Caco-2 (cell line): ENCODE results near the gene ATF6. TPM values are rescaled to one million over a fixed set of nuclear protein-coding genes. Genes with fewer than 3 reads are reported as not detected.

Source experiments
- BruUV-seq: library from RNA; stranded (reverse); fragments of 400-500 nt; replicated peaks from 2 replicates; lab custom pipeline; 2021; lab: Mats Ljungman, UMichigan
- CTCF ChIA-PET: fragments of 300-600 bp; sonication (Branson Sonifier 250); formaldehyde crosslinking; loops from one replicate; lab custom pipeline; 2022; ENCODE audit warnings: antibody characterized with exemption; lab: Charles Lee
- POLR2A ChIA-PET: fragments of 300-600 bp; sonication (Branson Sonifier 250); formaldehyde crosslinking; loops from one replicate; lab custom pipeline; 2022; ENCODE audit warnings: antibody characterized with exemption; lab: Charles Lee
- DNase-seq, 2 experiments: peaks; one replicate each; pipeline versions ENCODE4 v3.0.0 to v3.0.0-alpha.2; 2020 to 2022
- H3K27me3 ChIP-seq: replicated peaks from 2 replicates; pipeline ENCODE4 v1.6.0; 2011; ENCODE audit warnings: low read length; ENCODE audit not compliant: control insufficient read depth, insufficient read depth
- H3K36me3 ChIP-seq: 2 replicates; pipeline ENCODE4 v1.5.1; 2011; ENCODE audit warnings: low read length; ENCODE audit not compliant: control insufficient read depth, insufficient read depth
- H3K4me1 ChIP-seq: fragments of 250-450 bp; sonication (Bioruptor Pico); 2 replicates; pipeline ENCODE4 v1.5.1; 2020; ENCODE audit warnings: mild to moderate bottlenecking
- H3K4me3 ChIP-seq: 2 replicates; pipeline ENCODE4 v1.5.1; 2011; ENCODE audit warnings: low read depth, mild to moderate bottlenecking, control low read depth, low read length
- H3K9me3 ChIP-seq: fragments of 250-450 bp; sonication (Bioruptor Pico); 2 replicates; pipeline ENCODE4 v1.5.1; 2020; ENCODE audit warnings: mild to moderate bottlenecking, moderate library complexity
- H3K27ac Mint-ChIP-seq: one replicate; pipeline ENCODE4 v1.8.0; 2022; ENCODE audit warnings: mixed read lengths; ENCODE audit not compliant: unreplicated experiment
- H3K27me3 Mint-ChIP-seq: one replicate; pipeline ENCODE4 v1.8.0; 2022; ENCODE audit warnings: mixed read lengths; ENCODE audit not compliant: insufficient read depth, unreplicated experiment
- H3K36me3 Mint-ChIP-seq: one replicate; pipeline ENCODE4 v1.8.0; 2022; ENCODE audit warnings: mild to moderate bottlenecking, mixed read lengths; ENCODE audit not compliant: insufficient read depth, unreplicated experiment
- H3K4me1 Mint-ChIP-seq: one replicate; pipeline ENCODE4 v1.8.0; 2022; ENCODE audit warnings: low read depth, mixed read lengths; ENCODE audit not compliant: unreplicated experiment
- H3K4me3 Mint-ChIP-seq: one replicate; pipeline ENCODE4 v1.8.0; 2022; ENCODE audit warnings: mild to moderate bottlenecking, moderate library complexity, mixed read lengths; ENCODE audit not compliant: unreplicated experiment
- H3K9me3 Mint-ChIP-seq: one replicate; pipeline ENCODE4 v1.8.0; 2022; ENCODE audit warnings: mixed read lengths; ENCODE audit not compliant: unreplicated experiment
- CTCF ChIP-seq, 2 experiments: fragments of 200-600 bp in 1 of 2; IDR thresholded peaks; 1 replicate in 1 of 2; 2 replicates in 1 of 2; pipeline versions ENCODE4 v1.5.1 to v1.8.0; 2011 to 2022; ENCODE audit warnings: antibody characterized with exemption in 1 of 2, control low read depth in 1 of 2, inconsistent platforms in 1 of 2, low read depth in 1 of 2, low read length in 1 of 2, mild to moderate bottlenecking in 1 of 2, moderate library complexity in 1 of 2; ENCODE audit not compliant: insufficient read depth in 1 of 2, severe bottlenecking in 1 of 2, unreplicated experiment in 1 of 2
- intact Hi-C: fragments of 100-400 bp; cut with micrococcal nuclease; formaldehyde crosslinking; loops from one replicate; pipeline ENCODE4 v1.10.0; 2022; ENCODE audit not compliant: unreplicated experiment
- total RNA-seq: library from RNA; stranded (reverse); gene quantifications from 2 replicates; pipeline ENCODE4 v1.2.3, GENCODE V29; 2022

The ATF6 gene
- total RNA-seq, 1 experiment from 2014 or later = 16.4 TPM

- no peak overlapping the region for H3K4me3 ChIP-seq
- BruUV-seq = no TSS peak
- no peaks in the 10 kb centered on the region for H3K36me3 ChIP-seq
- ChIA-PET POLR2A (no interaction called here), CTCF (no interaction called here)
- Mint-ChIP-seq H3K27me3 (peaks cover 4% of the 10 kb centered on the region), H3K27ac (no peak overlapping the region), H3K9me3 (no peaks in the 10 kb centered on the region), H3K36me3 (no peaks in the 10 kb centered on the region), H3K4me3 (no peak overlapping the region), H3K4me1 (no peaks in the 10 kb centered on the region)
- no peaks in the 10 kb centered on the region for H3K9me3 ChIP-seq
- no peaks in the 10 kb centered on the region; the same call in none of the 2 replicates for H3K27me3 ChIP-seq
- TF ChIP-seq CTCF (IDR thresholded peaks at IDR 0.05; ENCODE audit: insufficient read depth in 1 of 2, low read depth in 1 of 2, low read length in 1 of 2, severe bottlenecking in 1 of 2, unreplicated experiment in 1 of 2) = no peak
- intact Hi-C loops = no loop called here
- DNase-seq = no peak
- no peaks in the 10 kb centered on the region for H3K4me1 ChIP-seq
Measured at GRCh38 chr1:162004441-162004950, 238.4 kb downstream of the ATF6 start.

- H3K36me3 ChIP-seq = no peaks in the 10 kb centered on the region
- no peak for TF ChIP-seq CTCF (IDR thresholded peaks at IDR 0.05; ENCODE audit: insufficient read depth in 1 of 2, low read depth in 1 of 2, low read length in 1 of 2, severe bottlenecking in 1 of 2, unreplicated experiment in 1 of 2)
- Mint-ChIP-seq H3K9me3 (no peaks in the 10 kb centered on the region), H3K36me3 (no peaks in the 10 kb centered on the region), H3K4me3 (no peak overlapping the region), H3K27ac (no peak overlapping the region), H3K27me3 (peaks cover 4% of the 10 kb centered on the region), H3K4me1 (no peaks in the 10 kb centered on the region)
- CTCF ChIA-PET = no interaction called here
- DNase-seq = no peak
- no peaks in the 10 kb centered on the region for H3K4me1 ChIP-seq
- no peaks in the 10 kb centered on the region for H3K9me3 ChIP-seq
- intact Hi-C loops = no loop called here
- POLR2A ChIA-PET = no interaction called here
- H3K27me3 ChIP-seq = no peaks in the 10 kb centered on the region; the same call in none of the 2 replicates
- no peak overlapping the region for H3K4me3 ChIP-seq
- no TSS peak for BruUV-seq
Measured at GRCh38 chr1:162006081-162006480, 240.0 kb downstream of the ATF6 start.

GRCh38 chr1:162007466-162007865 is 241.3 kb downstream of the ATF6 start:
- Mint-ChIP-seq H3K27me3 (peaks cover 4% of the 10 kb centered on the region), H3K4me1 (no peaks in the 10 kb centered on the region), H3K4me3 (no peak overlapping the region), H3K9me3 (no peaks in the 10 kb centered on the region), H3K27ac (no peak overlapping the region), H3K36me3 (no peaks in the 10 kb centered on the region)
- no peak for TF ChIP-seq CTCF (IDR thresholded peaks at IDR 0.05; ENCODE audit: insufficient read depth in 1 of 2, low read depth in 1 of 2, low read length in 1 of 2, severe bottlenecking in 1 of 2, unreplicated experiment in 1 of 2)
- Histone ChIP-seq H3K36me3 (no peaks in the 10 kb centered on the region), H3K9me3 (no peaks in the 10 kb centered on the region), H3K27me3 (no peaks in the 10 kb centered on the region; the same call in none of the 2 replicates), H3K4me3 (no peak overlapping the region), H3K4me1 (no peaks in the 10 kb centered on the region)
- ChIA-PET POLR2A (no interaction called here), CTCF (no interaction called here)
- no peak for DNase-seq
- BruUV-seq = no TSS peak
- intact Hi-C loops = no loop called here
